Neural progenitor cell (in vitro differentiated cells): ENCODE measurements around the gene PREX1. TPM values are rescaled to one million over a fixed set of nuclear protein-coding genes. Genes with fewer than 3 reads are reported as not detected.

ENCODE experiments used
- DNase-seq: peaks from one replicate; pipeline ENCODE4 v3.0.0-alpha.2; 2016; ENCODE audit warnings: low spot score
- H2AFZ ChIP-seq: fragments of 200-600 bp; sonication (generic); replicated peaks from 2 replicates; pipeline ENCODE4 v1.6.1; 2016; ENCODE audit warnings: antibody characterized with exemption
- H3F3A ChIP-seq: fragments of 200-600 bp; sonication (generic); 2 replicates; pipeline ENCODE4 v1.6.1; 2016; ENCODE audit warnings: antibody characterized with exemption, low read depth
- H3K27ac ChIP-seq: fragments of 200-600 bp; sonication (generic); 2 replicates; pipeline ENCODE4 v1.5.1; 2016; ENCODE audit warnings: mild to moderate bottlenecking
- H3K27me3 ChIP-seq: fragments of 200-600 bp; sonication (generic); 2 replicates; pipeline ENCODE4 v1.6.1; 2016; ENCODE audit warnings: mild to moderate bottlenecking, moderate library complexity
- H3K36me3 ChIP-seq: fragments of 200-600 bp; sonication (generic); 2 replicates; pipeline ENCODE4 v1.5.1; 2016
- H3K4me1 ChIP-seq: fragments of 200-600 bp; sonication (generic); 2 replicates; pipeline ENCODE4 v1.6.1; 2016; ENCODE audit warnings: mixed run types
- H3K4me2 ChIP-seq: fragments of 200-600 bp; sonication (generic); 2 replicates; pipeline ENCODE4 v1.6.1; 2016
- H3K4me3 ChIP-seq: fragments of 200-600 bp; sonication (generic); 2 replicates; pipeline ENCODE4 v1.5.1; 2016
- H3K79me2 ChIP-seq: fragments of 200-600 bp; sonication (generic); 2 replicates; pipeline ENCODE4 v1.6.1; 2016; ENCODE audit warnings: low read depth
- H3K9ac ChIP-seq: fragments of 200-600 bp; sonication (generic); 2 replicates; pipeline ENCODE4 v1.6.1; 2016
- H3K9me3 ChIP-seq: fragments of 200-600 bp; sonication (generic); 2 replicates; pipeline ENCODE4 v1.5.1; 2016; ENCODE audit warnings: low read depth
- H4K20me1 ChIP-seq: fragments of 200-600 bp; sonication (generic); 2 replicates; pipeline ENCODE4 v1.6.1; 2016; ENCODE audit warnings: low read depth
- H3K27ac Mint-ChIP-seq: 3 replicates; pipeline ENCODE4 v1.8.0; 2021; ENCODE audit warnings: mixed read lengths
- H3K27me3 Mint-ChIP-seq: 2 replicates; pipeline ENCODE4 v1.8.0; 2022; ENCODE audit warnings: low read depth, mild to moderate bottlenecking, inconsistent platforms, moderate library complexity, mixed read lengths; ENCODE audit not compliant: insufficient read depth
- H3K36me3 Mint-ChIP-seq: 3 replicates; pipeline ENCODE4 v1.8.0; 2021; ENCODE audit warnings: mixed read lengths
- H3K4me1 Mint-ChIP-seq: 3 replicates; pipeline ENCODE4 v1.8.0; 2021; ENCODE audit warnings: mixed read lengths
- H3K4me3 Mint-ChIP-seq: 3 replicates; pipeline ENCODE4 v1.8.0; 2021; ENCODE audit warnings: mild to moderate bottlenecking, moderate library complexity, mixed read lengths
- H3K9me3 Mint-ChIP-seq: 3 replicates; pipeline ENCODE4 v1.8.0; 2020; ENCODE audit warnings: mixed read lengths
- EZH2 ChIP-seq: fragments of 200-600 bp; sonication (generic); IDR thresholded peaks from 2 replicates; pipeline ENCODE4 v1.6.1; 2017; ENCODE audit warnings: antibody characterized with exemption, mild to moderate bottlenecking, moderate library complexity
- EZH2phosphoT487 ChIP-seq: fragments of 200-600 bp; sonication (generic); IDR thresholded peaks from 2 replicates; pipeline ENCODE4 v1.6.1; 2017; ENCODE audit warnings: antibody characterized with exemption
- total RNA-seq: library from RNA; depleted of rRNA; stranded (reverse); fragments of >200 nt; gene quantifications from 2 replicates; pipeline ENCODE4 v1.2.3, GENCODE V29; 2015; ENCODE audit warnings: low replicate concordance
- TF ChIP-seq, protein P1 (sequence below): fragments of 200-600 bp; sonication (generic); IDR thresholded peaks from 2 replicates; pipeline ENCODE4 v1.5.1; 2017; ENCODE audit warnings: antibody characterized with exemption, mild to moderate bottlenecking

Gene PREX1
- total RNA-seq, 1 donor from 2014 or later: 4.5 TPM

DNA sequence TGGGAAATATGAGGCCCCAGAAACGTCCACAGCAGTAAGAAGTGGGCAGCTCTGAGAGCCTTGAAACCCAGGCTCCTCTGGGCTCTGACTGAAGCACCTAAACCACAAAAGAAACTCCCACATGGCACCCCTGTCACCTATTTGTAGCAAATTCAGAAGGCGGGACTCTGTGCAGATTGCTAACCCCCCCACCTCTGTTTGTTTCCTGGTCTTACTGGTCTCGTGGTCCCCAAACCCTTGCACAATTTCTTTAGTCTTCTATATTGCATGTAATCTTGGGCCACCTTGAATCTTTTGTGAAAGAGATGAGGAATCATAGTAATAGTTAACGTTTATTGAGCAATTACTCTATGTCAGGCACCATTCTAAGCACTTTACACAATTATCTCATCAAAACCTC is 154.3 kb downstream of the PREX1 start:
- Mint-ChIP-seq H3K27me3 (peaks cover 2% of the 10 kb centered on the region), H3K9me3 (no peaks in the 10 kb centered on the region), H3K27ac (no peak overlapping the region), H3K36me3 (peaks cover 20% of the 10 kb centered on the region), H3K4me3 (no peak overlapping the region), H3K4me1 (peaks cover 6% of the 10 kb centered on the region)
- Histone ChIP-seq H3K9ac (no peak overlapping the region), H3K27me3 (no peaks in the 10 kb centered on the region), H3K4me3 (no peak overlapping the region), H3K9me3 (no peaks in the 10 kb centered on the region), H3K36me3 (no peaks in the 10 kb centered on the region), H2AFZ (no peak overlapping the region), H3K4me2 (no peak overlapping the region), H3K79me2 (no peaks in the 10 kb centered on the region), H3F3A (no peaks in the 10 kb centered on the region), H4K20me1 (no peaks in the 10 kb centered on the region), H3K27ac (no peak overlapping the region), H3K4me1 (peaks cover 4% of the 10 kb centered on the region)
- no peak for DNase-seq
- TF ChIP-seq, protein P1, sequence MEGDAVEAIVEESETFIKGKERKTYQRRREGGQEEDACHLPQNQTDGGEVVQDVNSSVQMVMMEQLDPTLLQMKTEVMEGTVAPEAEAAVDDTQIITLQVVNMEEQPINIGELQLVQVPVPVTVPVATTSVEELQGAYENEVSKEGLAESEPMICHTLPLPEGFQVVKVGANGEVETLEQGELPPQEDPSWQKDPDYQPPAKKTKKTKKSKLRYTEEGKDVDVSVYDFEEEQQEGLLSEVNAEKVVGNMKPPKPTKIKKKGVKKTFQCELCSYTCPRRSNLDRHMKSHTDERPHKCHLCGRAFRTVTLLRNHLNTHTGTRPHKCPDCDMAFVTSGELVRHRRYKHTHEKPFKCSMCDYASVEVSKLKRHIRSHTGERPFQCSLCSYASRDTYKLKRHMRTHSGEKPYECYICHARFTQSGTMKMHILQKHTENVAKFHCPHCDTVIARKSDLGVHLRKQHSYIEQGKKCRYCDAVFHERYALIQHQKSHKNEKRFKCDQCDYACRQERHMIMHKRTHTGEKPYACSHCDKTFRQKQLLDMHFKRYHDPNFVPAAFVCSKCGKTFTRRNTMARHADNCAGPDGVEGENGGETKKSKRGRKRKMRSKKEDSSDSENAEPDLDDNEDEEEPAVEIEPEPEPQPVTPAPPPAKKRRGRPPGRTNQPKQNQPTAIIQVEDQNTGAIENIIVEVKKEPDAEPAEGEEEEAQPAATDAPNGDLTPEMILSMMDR: no peak
- TF ChIP-seq EZH2phosphoT487 (no peak), EZH2 (no peak)

DNA sequence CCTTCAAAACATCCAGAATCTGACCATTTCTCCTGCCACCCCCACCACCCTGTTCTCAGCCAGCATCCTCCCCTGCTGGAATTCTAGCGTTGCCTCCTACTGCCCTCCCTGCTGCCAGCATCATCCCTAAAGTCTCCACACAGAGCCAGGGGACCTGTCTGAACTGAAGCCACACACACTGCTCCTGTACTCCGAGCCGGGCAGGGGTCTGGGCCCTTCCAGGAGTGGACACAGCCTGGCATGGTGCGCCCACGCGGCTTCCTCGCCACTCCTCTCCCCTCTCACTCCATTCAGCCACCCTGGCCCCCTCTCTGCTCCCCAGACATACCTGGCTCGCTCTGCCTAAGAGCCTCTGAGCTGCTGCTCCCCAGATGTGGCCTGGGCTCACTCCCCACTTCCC is 155.5 kb downstream of the PREX1 start:
- H3K9me3 Mint-ChIP-seq: no peaks in the 10 kb centered on the region
- no peak overlapping the region for H3K4me3 Mint-ChIP-seq
- peaks cover 26% of the 10 kb centered on the region for H3K36me3 Mint-ChIP-seq
- DNase-seq: no peak
- Histone ChIP-seq H3F3A (no peaks in the 10 kb centered on the region), H3K4me2 (no peak overlapping the region), H3K79me2 (no peaks in the 10 kb centered on the region), H3K27ac (no peak overlapping the region), H3K27me3 (no peaks in the 10 kb centered on the region), H3K36me3 (no peaks in the 10 kb centered on the region), H2AFZ (no peak overlapping the region), H3K9ac (no peak overlapping the region), H4K20me1 (no peaks in the 10 kb centered on the region), H3K4me3 (no peak overlapping the region), H3K4me1 (peaks cover 3% of the 10 kb centered on the region), H3K9me3 (no peaks in the 10 kb centered on the region)
- peaks cover 2% of the 10 kb centered on the region for H3K27me3 Mint-ChIP-seq
- peaks cover 9% of the 10 kb centered on the region for H3K4me1 Mint-ChIP-seq
- no peak for TF ChIP-seq EZH2phosphoT487
- TF ChIP-seq EZH2: no peak
- TF ChIP-seq, protein P1: no peak
- H3K27ac Mint-ChIP-seq: no peak overlapping the region

DNA sequence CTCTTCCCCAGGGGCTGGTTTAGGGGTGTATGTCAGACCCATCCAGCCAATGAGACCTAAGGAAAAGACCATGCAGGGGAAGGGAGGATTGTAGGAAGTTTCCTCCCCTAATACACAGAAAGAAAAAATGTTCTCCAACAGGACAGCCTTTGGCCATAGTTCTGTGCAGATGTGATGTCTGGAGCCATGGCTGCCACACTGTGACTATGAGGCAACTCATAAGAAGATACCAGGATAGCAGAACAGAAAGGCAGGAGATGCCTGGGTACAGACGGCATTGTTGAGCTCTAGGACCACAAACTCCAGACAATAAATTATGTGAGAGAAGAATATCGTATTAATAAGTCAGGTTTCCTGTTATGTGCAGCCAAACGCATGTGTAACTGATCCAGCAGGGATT is 156.7 kb downstream of the PREX1 start:
- Mint-ChIP-seq H3K27ac (no peak overlapping the region), H3K9me3 (peaks cover 4% of the 10 kb centered on the region), H3K4me3 (no peak overlapping the region), H3K4me1 (peaks cover 9% of the 10 kb centered on the region), H3K27me3 (peaks cover 2% of the 10 kb centered on the region), H3K36me3 (peaks cover 32% of the 10 kb centered on the region)
- Histone ChIP-seq H3K36me3 (no peaks in the 10 kb centered on the region), H3F3A (no peaks in the 10 kb centered on the region), H3K4me1 (no peaks in the 10 kb centered on the region), H2AFZ (no peak overlapping the region), H3K4me3 (no peak overlapping the region), H3K27me3 (no peaks in the 10 kb centered on the region), H4K20me1 (no peaks in the 10 kb centered on the region), H3K9me3 (no peaks in the 10 kb centered on the region), H3K79me2 (no peaks in the 10 kb centered on the region), H3K27ac (no peak overlapping the region), H3K4me2 (no peak overlapping the region), H3K9ac (no peak overlapping the region)
- no peak for DNase-seq
- TF ChIP-seq EZH2: no peak
- TF ChIP-seq, protein P1: no peak
- TF ChIP-seq EZH2phosphoT487: no peak
